ENCODE measurements around the gene PTGIS.

The PTGIS gene

DNA sequence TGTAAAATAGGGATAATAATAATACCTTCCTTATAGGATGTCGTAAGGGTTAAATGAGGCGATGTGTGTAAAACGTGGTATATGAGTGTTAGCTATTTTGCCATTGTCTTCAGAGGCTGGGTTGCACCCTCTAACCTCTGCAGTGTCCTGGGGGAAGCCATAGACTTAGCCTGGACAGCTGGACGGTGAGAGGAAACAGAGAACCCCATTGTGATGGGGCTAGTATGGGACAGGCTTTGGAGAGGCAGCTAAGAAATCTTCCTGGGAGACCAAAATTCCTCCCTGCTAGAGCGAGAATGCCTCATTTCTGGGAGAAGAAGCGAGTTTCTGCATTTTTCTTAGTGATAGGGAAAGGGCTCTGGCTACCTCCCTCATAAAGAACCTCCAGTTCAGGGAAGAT is 108.3 kb downstream of the PTGIS start:
- no peak for DNase-seq (ENCODE audit: low read depth)
- no peak overlapping the region for H3K4me3 ChIP-seq (ENCODE audit: low read depth, low read length)
- TF ChIP-seq, protein P1, sequence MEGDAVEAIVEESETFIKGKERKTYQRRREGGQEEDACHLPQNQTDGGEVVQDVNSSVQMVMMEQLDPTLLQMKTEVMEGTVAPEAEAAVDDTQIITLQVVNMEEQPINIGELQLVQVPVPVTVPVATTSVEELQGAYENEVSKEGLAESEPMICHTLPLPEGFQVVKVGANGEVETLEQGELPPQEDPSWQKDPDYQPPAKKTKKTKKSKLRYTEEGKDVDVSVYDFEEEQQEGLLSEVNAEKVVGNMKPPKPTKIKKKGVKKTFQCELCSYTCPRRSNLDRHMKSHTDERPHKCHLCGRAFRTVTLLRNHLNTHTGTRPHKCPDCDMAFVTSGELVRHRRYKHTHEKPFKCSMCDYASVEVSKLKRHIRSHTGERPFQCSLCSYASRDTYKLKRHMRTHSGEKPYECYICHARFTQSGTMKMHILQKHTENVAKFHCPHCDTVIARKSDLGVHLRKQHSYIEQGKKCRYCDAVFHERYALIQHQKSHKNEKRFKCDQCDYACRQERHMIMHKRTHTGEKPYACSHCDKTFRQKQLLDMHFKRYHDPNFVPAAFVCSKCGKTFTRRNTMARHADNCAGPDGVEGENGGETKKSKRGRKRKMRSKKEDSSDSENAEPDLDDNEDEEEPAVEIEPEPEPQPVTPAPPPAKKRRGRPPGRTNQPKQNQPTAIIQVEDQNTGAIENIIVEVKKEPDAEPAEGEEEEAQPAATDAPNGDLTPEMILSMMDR (conservative IDR thresholded peaks at IDR 0.05; ENCODE audit: low read depth, low read length), result no peak

DNA sequence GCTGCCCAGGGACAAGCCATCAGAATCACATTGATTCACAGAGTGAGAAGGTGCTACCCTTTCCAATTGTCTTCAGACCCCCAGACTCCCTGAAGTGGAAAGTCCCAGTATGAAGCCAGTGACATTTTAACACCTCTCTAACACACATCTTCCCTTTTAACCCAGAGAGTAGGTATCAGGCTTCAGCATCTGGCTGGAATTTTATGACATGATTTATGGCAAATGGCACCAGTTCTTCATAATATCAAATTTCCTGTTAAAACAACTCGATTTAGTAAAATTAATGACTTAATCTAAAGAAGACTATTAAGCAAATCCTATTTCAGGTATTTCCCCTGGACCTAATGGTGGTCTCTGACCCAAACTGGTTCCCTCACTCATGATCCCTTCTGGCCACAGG is 110.5 kb downstream of the PTGIS start:
- TF ChIP-seq, protein P1 (conservative IDR thresholded peaks at IDR 0.05; ENCODE audit: low read depth, low read length), result no peak
- H3K4me3 ChIP-seq (ENCODE audit: low read depth, low read length), result no peak overlapping the region
- no peak for DNase-seq (ENCODE audit: low read depth)

DNA sequence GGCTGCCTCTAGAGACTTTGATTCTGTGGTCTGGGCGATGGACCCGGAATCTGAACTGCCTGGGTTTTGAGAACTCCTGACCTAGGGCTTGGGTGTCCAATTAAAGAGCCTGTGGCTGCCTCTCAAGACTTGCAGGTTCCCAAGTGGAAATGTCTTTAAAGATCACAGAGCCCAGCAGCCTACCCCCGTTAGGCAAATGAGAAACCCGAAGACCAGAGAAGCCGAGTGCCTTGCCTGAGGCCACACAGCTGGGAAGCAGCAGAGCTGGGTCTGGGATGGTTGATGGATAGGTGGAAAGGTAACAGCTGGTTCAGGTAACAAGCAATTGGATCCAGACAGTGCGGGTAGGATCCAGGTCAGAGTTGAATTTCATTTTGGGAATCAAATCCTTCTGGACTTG is 111.3 kb downstream of the PTGIS start:
- H3K4me3 ChIP-seq (ENCODE audit: low read depth, low read length), result no peak overlapping the region
- TF ChIP-seq, protein P1 (conservative IDR thresholded peaks at IDR 0.05; ENCODE audit: low read depth, low read length), result no peak
- no peak for DNase-seq (ENCODE audit: low read depth)

DNA sequence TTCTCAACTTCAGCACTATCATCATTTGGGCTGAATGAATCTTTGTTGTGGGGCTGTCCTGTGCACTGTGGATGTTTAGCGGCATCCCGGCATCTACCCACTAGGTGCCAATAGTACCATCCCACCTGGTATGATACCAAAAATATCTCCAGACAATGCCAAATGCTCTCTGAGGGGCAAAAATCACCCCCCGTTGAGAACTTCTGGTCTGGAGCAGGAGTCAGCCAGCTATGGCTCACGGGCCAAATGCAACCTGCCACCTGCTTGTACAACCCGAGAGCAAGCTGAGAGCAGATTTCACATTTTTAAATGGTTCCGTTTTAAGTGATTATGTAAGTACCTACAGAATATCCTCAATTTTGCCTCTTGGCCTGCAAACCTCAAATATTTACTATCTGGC is 112.2 kb downstream of the PTGIS start:
- DNase-seq (ENCODE audit: low read depth), result no peak
- TF ChIP-seq, protein P1 (conservative IDR thresholded peaks at IDR 0.05; ENCODE audit: low read depth, low read length), result no peak
- H3K4me3 ChIP-seq (ENCODE audit: low read depth, low read length), result no peak overlapping the region

Measured in choroid plexus epithelial cell (primary cell).